GM18858 (cell line): Measurements from ENCODE around the gene TBC1D22B.
"Not testable (repeated sequence)": the region's sequence is repeated elsewhere in the genome, so short reads cannot be mapped to it uniquely, and the experiment has no call there.

Source experiments
- ATAC-seq: cut with Tn5 transposase; IDR thresholded peaks from one replicate; pipeline ENCODE4 v1.9.1; 2021; ENCODE audit not compliant: unreplicated experiment

Gene TBC1D22B

GRCh38 chr6:37265001-37265400, 7.4 kb downstream of the TBC1D22B start:
- ATAC-seq, result no peak

- ATAC-seq, result no peak
These were observed 8.3 kb downstream of the TBC1D22B start for GRCh38 chr6:37265860-37266259.

GRCh38 chr6:37269105-37269504, 11.5 kb downstream of the TBC1D22B start:
- no peak for ATAC-seq

- ATAC-seq, result no peak
These were observed 15.4 kb downstream of the TBC1D22B start for GRCh38 chr6:37272834-37273566.

- ATAC-seq, result no peak
These were observed 16.1 kb downstream of the TBC1D22B start for GRCh38 chr6:37273690-37274089.

GRCh38 chr6:37275350-37275749, 17.8 kb downstream of the TBC1D22B start:
- ATAC-seq, result no peak

GRCh38 chr6:37277001-37277409, 19.4 kb downstream of the TBC1D22B start:
- ATAC-seq, result no peak

- no peak for ATAC-seq
These were observed 22.0 kb downstream of the TBC1D22B start for GRCh38 chr6:37279366-37280134.

- no peak for ATAC-seq
These were observed 22.8 kb downstream of the TBC1D22B start for GRCh38 chr6:37280162-37280887.

- ATAC-seq, result no peak
These were observed 24.8 kb downstream of the TBC1D22B start for GRCh38 chr6:37282371-37282770.

- ATAC-seq, result no peak
These were observed 25.7 kb downstream of the TBC1D22B start for GRCh38 chr6:37283268-37283667.

GRCh38 chr6:37283671-37284151, 26.1 kb downstream of the TBC1D22B start:
- ATAC-seq, result no peak

GRCh38 chr6:37284781-37285180, 27.2 kb downstream of the TBC1D22B start:
- no peak for ATAC-seq

GRCh38 chr6:37285861-37286311, 28.3 kb downstream of the TBC1D22B start:
- ATAC-seq, result no peak

- ATAC-seq, result no peak
These were observed 30.1 kb downstream of the TBC1D22B start for GRCh38 chr6:37287519-37288157.

- no peak for ATAC-seq
These were observed 30.7 kb downstream of the TBC1D22B start for GRCh38 chr6:37288247-37288646.

- ATAC-seq, result no peak
These were observed 32.4 kb downstream of the TBC1D22B start for GRCh38 chr6:37289931-37290330.

GRCh38 chr6:37293426-37293825, 35.9 kb downstream of the TBC1D22B start:
- no peak for ATAC-seq

- ATAC-seq, result not testable (repeated sequence)
These were observed 40.1 kb downstream of the TBC1D22B start for GRCh38 chr6:37297637-37298036.

- no peak for ATAC-seq
These were observed 41.4 kb downstream of the TBC1D22B start for GRCh38 chr6:37298958-37299357.

GRCh38 chr6:37299990-37300389, 42.4 kb downstream of the TBC1D22B start:
- no peak for ATAC-seq
